ENCODE results near the gene DCLK2.

- no peak for TF ChIP-seq CTCF (IDR thresholded peaks at IDR 0.05)
- TF ChIP-seq EZH2 (IDR thresholded peaks at IDR 0.05; ENCODE audit: borderline replicate concordance, insufficient read depth, low read depth, low read length, poor library complexity, severe bottlenecking): no peak
Measured at GRCh38 chr4:150068300-150068960, 9.8 kb upstream of the DCLK2 start.
